ENCODE results near the gene CAB39. TPM values are rescaled to one million over a fixed set of nuclear protein-coding genes. Genes with fewer than 3 reads are reported as not detected.

CAB39 gene
- total and polyA plus RNA-seq, 2 donors (not counting 3 experiments of a cell fraction or from before 2014, with no cell fraction given) = 25.7 to 53.7 TPM

DNA sequence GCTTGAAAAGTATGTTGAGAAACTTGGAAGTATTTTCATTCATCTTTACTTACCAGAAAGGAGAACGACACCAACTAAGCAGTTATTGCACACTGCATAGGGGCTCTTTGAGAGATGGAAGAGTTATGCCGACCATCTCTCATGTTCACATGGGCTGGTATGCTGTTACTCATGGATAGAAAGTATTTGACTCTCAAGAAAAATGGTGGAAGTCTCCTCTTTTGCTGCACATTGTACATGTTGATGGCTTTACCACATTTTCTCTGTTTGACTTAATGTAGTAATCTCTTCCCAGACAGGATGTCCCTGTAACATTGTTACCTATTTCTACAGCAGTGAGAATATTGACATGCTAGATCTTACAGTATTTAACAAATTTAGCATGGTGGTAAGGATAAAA lies 23.2 kb downstream of the CAB39 start:
- Histone ChIP-seq H3K4me3 (replicated peaks in 1 of 3; ENCODE audit: insufficient read depth in 1 of 3, low read depth in 1 of 3, low read length in 3 of 3) (no peak overlapping the region), H3K79me2 (ENCODE audit: control insufficient read depth, insufficient read depth, low read length) (peaks cover 96% of the 10 kb centered on the region), H3K36me3 (ENCODE audit: control insufficient read depth in 2 of 2, extremely low read depth in 1 of 2, insufficient read depth in 2 of 2, low read length in 2 of 2) (peaks cover 0 to 4% of the 10 kb centered on the region in 2 experiments), H3K4me2 (ENCODE audit: insufficient read depth, low read length) (no peak overlapping the region), H3K9ac (replicated peaks; ENCODE audit: extremely low read depth, insufficient read depth, low read length) (no peak overlapping the region), H3K9me1 (replicated peaks; ENCODE audit: control insufficient read depth, extremely low read depth, insufficient read depth, low read length) (peaks cover 2% of the 10 kb centered on the region), H3K4me1 (ENCODE audit: control insufficient read depth, extremely low read depth, insufficient read depth, low read length) (no peaks in the 10 kb centered on the region), H3K27ac (ENCODE audit: insufficient read depth, low read depth, low read length) (no peak overlapping the region), H2AFZ (ENCODE audit: low read depth, low read length) (no peak overlapping the region), H3K27me3 (ENCODE audit: control insufficient read depth in 2 of 2, insufficient read depth in 2 of 2, low read length in 2 of 2) (no peaks in the 10 kb centered on the region), H4K20me1 (replicated peaks; ENCODE audit: control insufficient read depth, extremely low read depth, insufficient read depth, low read length) (peaks cover 2% of the 10 kb centered on the region), H3K9me3 (replicated peaks; ENCODE audit: control insufficient read depth, insufficient read depth, low read length) (no peaks in the 10 kb centered on the region)
- intact Hi-C loops (cut with micrococcal nuclease) = no loop called here
- no TSS peak for BruUV-seq (replicated peaks)
- dilution Hi-C loops (cut with MboI; ENCODE audit: extremely low pct_ligation_motif_present, low sequenced_read_pairs) = no loop called here
- POLR2A ChIA-PET = no interaction called here
- no peak for DNase-seq (ENCODE audit: low read depth, low spot score)
- no peak for TF ChIP-seq GATA2 (IDR thresholded peaks at IDR 0.05; ENCODE audit: insufficient read depth, insufficient read length, low read depth, low read length)
- no peak for TF ChIP-seq MAX (IDR thresholded peaks at IDR 0.05; ENCODE audit: insufficient read depth, insufficient read length)
- TF ChIP-seq POLR2A (IDR thresholded peaks at IDR 0.05; ENCODE audit: low read depth, low read length) = no peak
- TF ChIP-seq POLR2AphosphoS5 (IDR thresholded peaks at IDR 0.05; ENCODE audit: insufficient read depth, low read depth, low read length) = no peak
- TF ChIP-seq FOS (IDR thresholded peaks at IDR 0.05; ENCODE audit: borderline replicate concordance, insufficient read depth, low read length) = no peak
- TF ChIP-seq JUN (IDR thresholded peaks at IDR 0.05; ENCODE audit: borderline replicate concordance, insufficient read depth, insufficient read length, low read depth) = no peak
- no peak for TF ChIP-seq MYC (IDR thresholded peaks at IDR 0.05; ENCODE audit: low read depth, low read length)
- TF ChIP-seq CTCF (IDR thresholded peaks at IDR 0.05; ENCODE audit: extremely low read depth in 1 of 2, insufficient read depth in 1 of 2, low read depth in 1 of 2, low read length in 2 of 2) = no peak
- TF ChIP-seq EZH2 (IDR thresholded peaks at IDR 0.05; ENCODE audit: borderline replicate concordance, low read depth, low read length, severe bottlenecking) = no peak
- CTCF ChIA-PET = interaction anchor here (1.3 kb wide), 1 partner anchor 26 kb away, joined by 6 read pairs; no protein-coding TSS in a partner anchor
- FAIRE-seq = no peak

All from endothelial cell of umbilical vein (primary cell).